Fibroblast of the aortic adventitia (primary cell): ENCODE data around the gene HHAT. TPM values are rescaled to one million over a fixed set of nuclear protein-coding genes. Genes with fewer than 3 reads are reported as not detected.

Source experiments
- DNase-seq: peaks from one replicate; pipeline ENCODE4 v3.0.0-alpha.2; 2010; ENCODE audit warnings: low read depth
- H3K4me3 ChIP-seq: 2 replicates; pipeline ENCODE4 v1.5.1; 2011; ENCODE audit warnings: low read depth, mild to moderate bottlenecking, control low read depth, low read length, moderate library complexity
- CTCF ChIP-seq: IDR thresholded peaks from 2 replicates; pipeline ENCODE4 v1.5.1; 2011; ENCODE audit warnings: mild to moderate bottlenecking, low read length, control low read depth, inconsistent platforms; ENCODE audit not compliant: insufficient read depth
- total RNA-seq: library from RNA; depleted of rRNA; stranded (reverse); fragments of >200 nt; gene quantifications from 2 replicates; pipeline ENCODE4 v1.2.3, GENCODE V29; 2012; ENCODE audit warnings: low replicate concordance

Gene HHAT
- total RNA-seq, 1 donor: 8.5 TPM

DNA sequence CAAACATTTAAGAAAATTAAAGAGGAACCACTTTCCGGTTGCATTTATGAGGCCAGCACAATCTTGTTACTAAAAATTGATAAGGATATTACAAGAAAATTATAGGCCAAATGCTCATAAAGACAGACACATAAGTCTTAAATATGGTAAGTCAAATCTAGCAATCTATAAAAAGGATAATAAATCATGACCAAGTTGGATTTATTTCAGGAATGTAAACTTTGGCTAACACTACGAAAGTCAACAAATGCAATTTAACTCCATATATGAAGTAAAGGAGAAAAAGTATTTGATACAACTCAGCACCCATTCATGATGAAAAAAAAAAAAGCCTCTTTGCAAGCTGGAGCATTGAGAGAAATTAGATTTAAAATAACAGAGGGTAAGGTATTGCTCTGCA lies 6.3 kb downstream of the HHAT start:
- no peak overlapping the region for H3K4me3 ChIP-seq
- DNase-seq: no peak
- TF ChIP-seq CTCF: no peak

- DNase-seq: no peak
- H3K4me3 ChIP-seq: no peak overlapping the region
- TF ChIP-seq CTCF: no peak
Measured at GRCh38 chr1:210336362-210336761, 7.7 kb downstream of the HHAT start.

- H3K4me3 ChIP-seq: no peak overlapping the region
- TF ChIP-seq CTCF: no peak
- no peak for DNase-seq
Measured at GRCh38 chr1:210339500-210339899, 10.8 kb downstream of the HHAT start.

DNA sequence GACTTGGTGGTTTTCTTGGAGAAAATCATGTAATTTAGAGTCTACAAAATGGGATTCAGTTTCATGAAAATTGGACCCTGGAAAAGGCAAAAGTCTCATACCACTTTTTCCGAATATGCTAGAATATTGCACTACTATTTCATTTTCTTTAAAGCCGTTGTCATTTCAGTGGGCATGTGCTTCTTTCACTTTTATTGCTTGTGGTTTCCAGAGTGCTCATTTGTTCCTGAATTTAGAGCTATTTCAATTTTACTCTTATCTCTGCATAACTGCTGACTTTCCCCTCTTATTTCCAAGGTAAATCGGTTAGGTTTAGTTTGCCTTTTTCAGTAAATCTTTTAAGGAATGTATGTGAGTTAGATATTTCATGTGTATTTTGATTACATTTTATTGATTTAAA lies 11.6 kb downstream of the HHAT start:
- TF ChIP-seq CTCF: no peak
- no peak for DNase-seq
- H3K4me3 ChIP-seq: no peak overlapping the region

GRCh38 chr1:210340841-210341240 lies 12.1 kb downstream of the HHAT start:
- TF ChIP-seq CTCF: no peak
- DNase-seq: no peak

GRCh38 chr1:210342986-210343780 lies 14.5 kb downstream of the HHAT start:
- no peak for TF ChIP-seq CTCF
- no peak for DNase-seq
- H3K4me3 ChIP-seq: peak overlapping the region; percentile 35

More at GRCh38 chr1:210340841-210341240, 12.1 kb downstream of the HHAT start:
- H3K4me3 ChIP-seq: no peak overlapping the region

- no peak for TF ChIP-seq CTCF
- DNase-seq: no peak
- no peak overlapping the region for H3K4me3 ChIP-seq
Measured at GRCh38 chr1:210344706-210345105, 16.0 kb downstream of the HHAT start.
